Panc1 (cell line): ENCODE data around the gene TACC2.

ENCODE experiments used
- CTCF ChIP-seq: fragments of 450-650 bp; IDR thresholded peaks from 2 replicates; pipeline ENCODE4 v1.5.1; 2017; ENCODE audit warnings: mild to moderate bottlenecking
- POLR2AphosphoS5 ChIP-seq: IDR thresholded peaks from 2 replicates; pipeline ENCODE4 v1.6.1; 2012; ENCODE audit warnings: mild to moderate bottlenecking, low read depth, low read length, moderate library complexity
- TCF7L2 ChIP-seq: IDR thresholded peaks from 2 replicates; pipeline ENCODE4 v1.6.1; 2011; ENCODE audit warnings: mild to moderate bottlenecking, low read depth, low read length, inconsistent platforms

GRCh38 chr10:122120008-122120744, 131.2 kb downstream of the TACC2 start:
- TF ChIP-seq CTCF (no peak), POLR2AphosphoS5 (no peak), TCF7L2 (no peak)
